ENCODE measurements around the gene MGAM2. TPM values are rescaled to one million over a fixed set of nuclear protein-coding genes. Genes with fewer than 3 reads are reported as not detected.

The MGAM2 gene
- total RNA-seq (ENCODE audit: unreplicated experiment) = 0.15 TPM
- long read RNA-seq = 0 reads

GRCh38 chr7:142111499-142111898 is at the start of gene MGAM2:
Gene MGAM2 (plus strand): TSS chr7:142111718. CDS start chr7:142116874, 5,156 bp downstream.
- no peaks in the 10 kb centered on the region for H3K9me3 Mint-ChIP-seq (ENCODE audit: unreplicated experiment)
- H3K4me1 Mint-ChIP-seq (ENCODE audit: unreplicated experiment) = peaks cover 25% of the 10 kb centered on the region
- DNase-seq (ENCODE audit: low spot score) = no peak
- peaks cover 3% of the 10 kb centered on the region for H3K27me3 Mint-ChIP-seq (ENCODE audit: unreplicated experiment)
- peak within 1 kb of the TSS; percentile 64 for H3K27ac Mint-ChIP-seq (ENCODE audit: unreplicated experiment)
- no peak for TF ChIP-seq CTCF (IDR thresholded peaks at IDR 0.05; ENCODE audit: unreplicated experiment)
- H3K36me3 Mint-ChIP-seq (ENCODE audit: low read depth, unreplicated experiment) = no peaks in the 10 kb centered on the region
- H3K4me3 Mint-ChIP-seq (ENCODE audit: unreplicated experiment) = peak within 1 kb of the TSS; percentile 13

- Mint-ChIP-seq H3K4me3 (ENCODE audit: unreplicated experiment) (no peak overlapping the region), H3K9me3 (ENCODE audit: unreplicated experiment) (no peaks in the 10 kb centered on the region), H3K4me1 (ENCODE audit: unreplicated experiment) (no peaks in the 10 kb centered on the region), H3K27me3 (ENCODE audit: unreplicated experiment) (no peaks in the 10 kb centered on the region), H3K36me3 (ENCODE audit: low read depth, unreplicated experiment) (no peaks in the 10 kb centered on the region), H3K27ac (ENCODE audit: unreplicated experiment) (no peak overlapping the region)
- no peak for TF ChIP-seq CTCF (IDR thresholded peaks at IDR 0.05; ENCODE audit: unreplicated experiment)
- no peak for DNase-seq (ENCODE audit: low spot score)
Observed at GRCh38 chr7:142063551-142064442, 47.7 kb upstream of the MGAM2 start.

- TF ChIP-seq CTCF (IDR thresholded peaks at IDR 0.05; ENCODE audit: unreplicated experiment) = no peak
- H3K27ac Mint-ChIP-seq (ENCODE audit: unreplicated experiment) = no peak overlapping the region
- no peak for DNase-seq (ENCODE audit: low spot score)
- no peaks in the 10 kb centered on the region for H3K36me3 Mint-ChIP-seq (ENCODE audit: low read depth, unreplicated experiment)
- no peaks in the 10 kb centered on the region for H3K9me3 Mint-ChIP-seq (ENCODE audit: unreplicated experiment)
- H3K4me3 Mint-ChIP-seq (ENCODE audit: unreplicated experiment) = no peak overlapping the region
- H3K27me3 Mint-ChIP-seq (ENCODE audit: unreplicated experiment) = no peaks in the 10 kb centered on the region
- H3K4me1 Mint-ChIP-seq (ENCODE audit: unreplicated experiment) = no peaks in the 10 kb centered on the region
Observed at GRCh38 chr7:142066536-142066935, 45.0 kb upstream of the MGAM2 start.

GRCh38 chr7:142077762-142078161 is 33.8 kb upstream of the MGAM2 start:
- Mint-ChIP-seq H3K27ac (ENCODE audit: unreplicated experiment) (no peak overlapping the region), H3K4me3 (ENCODE audit: unreplicated experiment) (no peak overlapping the region), H3K27me3 (ENCODE audit: unreplicated experiment) (peaks cover 3% of the 10 kb centered on the region), H3K4me1 (ENCODE audit: unreplicated experiment) (peaks cover 4% of the 10 kb centered on the region), H3K36me3 (ENCODE audit: low read depth, unreplicated experiment) (no peaks in the 10 kb centered on the region), H3K9me3 (ENCODE audit: unreplicated experiment) (no peaks in the 10 kb centered on the region)
- no peak for DNase-seq (ENCODE audit: low spot score)
- TF ChIP-seq CTCF (IDR thresholded peaks at IDR 0.05; ENCODE audit: unreplicated experiment) = no peak

GRCh38 chr7:142083605-142084004 is 27.9 kb upstream of the MGAM2 start:
- no peak for TF ChIP-seq CTCF (IDR thresholded peaks at IDR 0.05; ENCODE audit: unreplicated experiment)
- Mint-ChIP-seq H3K4me1 (ENCODE audit: unreplicated experiment) (peaks cover 4% of the 10 kb centered on the region), H3K27ac (ENCODE audit: unreplicated experiment) (no peak overlapping the region), H3K9me3 (ENCODE audit: unreplicated experiment) (no peaks in the 10 kb centered on the region), H3K4me3 (ENCODE audit: unreplicated experiment) (no peak overlapping the region), H3K27me3 (ENCODE audit: unreplicated experiment) (peaks cover 7% of the 10 kb centered on the region), H3K36me3 (ENCODE audit: low read depth, unreplicated experiment) (no peaks in the 10 kb centered on the region)
- no peak for DNase-seq (ENCODE audit: low spot score)
